GM23248 (cell line): Measurements from ENCODE around the gene ARSJ.

Experiments
- EZH2 ChIP-seq: fragments of 200-600 bp; sonication (generic); IDR thresholded peaks from 2 replicates; pipeline ENCODE4 v1.6.1; 2018; ENCODE audit warnings: antibody characterized with exemption, mild to moderate bottlenecking; ENCODE audit not compliant: insufficient read depth, poor library complexity, severe bottlenecking
- EZH2phosphoT487 ChIP-seq: fragments of 200-600 bp; sonication (generic); IDR thresholded peaks from 2 replicates; pipeline ENCODE4 v1.6.1; 2018; ENCODE audit warnings: antibody characterized with exemption, moderate library complexity, mild to moderate bottlenecking, low read depth; ENCODE audit not compliant: insufficient read depth

- no peak for TF ChIP-seq EZH2
- TF ChIP-seq EZH2phosphoT487, result no peak
Observed at GRCh38 chr4:113996599-113997177, 17.2 kb upstream of the ARSJ start.
